Esophagus squamous epithelium (tissue), 5 donors: ENCODE results near the gene RALGPS1. TPM values are rescaled to one million over a fixed set of nuclear protein-coding genes. Genes with fewer than 3 reads are reported as not detected.
A peak's percentile ranks its signal among the peaks of the same experiment; 100 is the strongest.

Experiments used
- DNase-seq: peaks from one replicate; lab custom pipeline; 2025; lab: John Stamatoyannopoulos, UW
- H3K27ac ChIP-seq, 4 donors: fragments of 200-600 bp; sonication (generic); one replicate each; pipeline ENCODE4 v1.5.1; 2016 to 2019; ENCODE audit warnings: mild to moderate bottlenecking in 1 of 4
- H3K27me3 ChIP-seq, 4 donors: fragments of 200-600 bp; sonication (generic); 1 replicate in 3 of 4; 2 replicates in 1 of 4; pipeline versions ENCODE4 v1.5.1 to v1.6.0; 2017 to 2021; ENCODE audit warnings: antibody characterized with exemption in 1 of 4
- H3K36me3 ChIP-seq, 3 donors: fragments of 200-600 bp; sonication (generic); one replicate each; pipeline ENCODE4 v1.5.1; 2016 to 2019
- H3K4me1 ChIP-seq, 3 donors: fragments of 200-600 bp; sonication (generic); one replicate each; pipeline ENCODE4 v1.5.1; 2017 to 2019
- H3K4me3 ChIP-seq, 4 donors: fragments of 200-600 bp; sonication (generic); 1 replicate in 3 of 4; 2 replicates in 1 of 4; pipeline ENCODE4 v1.5.1; 2016 to 2019; ENCODE audit warnings: mild to moderate bottlenecking in 2 of 4, moderate library complexity in 1 of 4
- H3K9me3 ChIP-seq, 3 donors: fragments of 200-600 bp; sonication (generic); one replicate each; pipeline ENCODE4 v1.5.1; 2016 to 2019
- CTCF ChIP-seq, 6 experiments: fragments of 450-650 bp in 4 of 6; fragments of 200-600 bp in 2 of 6; sonication (generic) in 2 of 6; IDR thresholded peaks; one replicate each; pipeline ENCODE4 v1.5.1; 2016 to 2019; ENCODE audit warnings: antibody characterized with exemption in 6 of 6, mild to moderate bottlenecking in 4 of 6, moderate library complexity in 4 of 6
- POLR2A ChIP-seq, 4 donors: fragments of 450-650 bp; IDR thresholded peaks; one replicate each; pipeline ENCODE4 v1.6.1; 2017; ENCODE audit warnings: antibody characterized with exemption in 4 of 4, mild to moderate bottlenecking in 4 of 4, moderate library complexity in 3 of 4
- WGBS, 2 donors: methylation state at CpG; one replicate each; pipeline ENCODE4 v1.1.5; 2018; 5-methylcytosine and 5-hydroxymethylcytosine counted together
- intact Hi-C: fragments of 100-400 bp; cut with DNase I; formaldehyde crosslinking; loops from one replicate; pipeline ENCODE4 v1.15.0; 2022
- total RNA-seq, 4 donors: library from RNA; depleted of rRNA; stranded (reverse); fragments of >200 nt; gene quantifications; one replicate each; pipeline ENCODE4 v1.1.0, GENCODE V29; 2016
- donor health status: DM: yes; HTN: yes; CAD: no.

The RALGPS1 gene
- total RNA-seq, 4 donors from 2014 or later = 3.0 to 16.4 (median 10.6) TPM

- Histone ChIP-seq H3K27ac (peak overlapping the region in 2 of 4 donors; percentile 25 to 39), H3K4me3 (no peak overlapping the region), H3K36me3 (no peaks in the 10 kb centered on the region), H3K4me1 (peaks cover 13 to 79% (median 51%) of the 10 kb centered on the region in 3 donors), H3K27me3 (no peaks in the 10 kb centered on the region), H3K9me3 (no peaks in the 10 kb centered on the region)
- WGBS, 2 donors = 90 to 92% methylated on average over 9 to 12 of the region's 14 CpGs
- intact Hi-C loops = no loop called here
- TF ChIP-seq CTCF (IDR thresholded peaks at IDR 0.05) (no peak), POLR2A (IDR thresholded peaks at IDR 0.05) (no peak)
- no peak for DNase-seq
Observed at GRCh38 chr9:127182901-127183746, 268.5 kb downstream of the RALGPS1 start.

- DNase-seq = no peak
- Histone ChIP-seq H3K36me3 (no peaks in the 10 kb centered on the region), H3K4me3 (no peak overlapping the region), H3K4me1 (peaks cover 19 to 86% (median 54%) of the 10 kb centered on the region in 3 donors), H3K9me3 (no peaks in the 10 kb centered on the region), H3K27me3 (no peaks in the 10 kb centered on the region), H3K27ac (peak overlapping the region in 3 of 4 donors; percentile 86 to 93 (median 89))
- WGBS, 2 donors = 71 to 88% methylated on average over 8 to 11 of the region's 17 CpGs
- intact Hi-C loops = no loop called here
- TF ChIP-seq POLR2A (IDR thresholded peaks at IDR 0.05) (no peak), CTCF (IDR thresholded peaks at IDR 0.05) (no peak)
Observed at GRCh38 chr9:127183814-127184582, 269.4 kb downstream of the RALGPS1 start.

DNA sequence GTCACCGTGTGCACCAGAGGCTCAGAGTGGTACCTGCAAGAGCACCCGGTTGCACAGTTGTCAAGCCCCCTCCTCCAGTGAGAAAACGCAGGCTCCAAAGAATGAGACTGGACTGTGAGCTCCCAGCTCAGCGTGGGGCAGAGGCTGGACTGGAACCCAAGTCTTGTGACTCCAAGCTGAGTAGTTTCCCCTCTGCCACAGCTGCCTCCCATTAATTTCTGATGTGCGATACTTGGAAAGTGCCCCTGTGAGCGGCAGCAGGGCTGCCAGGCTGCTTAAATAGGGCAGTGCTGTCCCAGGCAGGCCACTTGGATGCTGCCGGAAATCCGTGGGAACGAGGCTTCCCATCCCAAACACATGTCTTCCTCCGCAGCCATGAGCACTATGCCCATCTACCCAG lies 270.1 kb downstream of the RALGPS1 start:
- Histone ChIP-seq H3K36me3 (no peaks in the 10 kb centered on the region), H3K27ac (peak overlapping the region in 3 of 4 donors; percentile 86 to 93 (median 89)), H3K27me3 (no peaks in the 10 kb centered on the region), H3K4me3 (no peak overlapping the region), H3K9me3 (no peaks in the 10 kb centered on the region), H3K4me1 (peaks cover 19 to 86% (median 49%) of the 10 kb centered on the region in 3 donors)
- DNase-seq = no peak
- 86 to 100% methylated on average over 4 to 10 of the region's 10 CpGs for WGBS, 2 donors
- intact Hi-C loops = no loop called here
- TF ChIP-seq CTCF (IDR thresholded peaks at IDR 0.05) (no peak), POLR2A (IDR thresholded peaks at IDR 0.05) (no peak)

- intact Hi-C loops = no loop called here
Observed at GRCh38 chr9:127185181-127185580, 270.6 kb downstream of the RALGPS1 start.

More at GRCh38 chr9:127185181-127185580, 270.6 kb downstream of the RALGPS1 start:
- 87 to 94% methylated on average over 2 to 5 of the region's 5 CpGs for WGBS, 2 donors
- peaks cover 19 to 81% (median 46%) of the 10 kb centered on the region in 3 donors for H3K4me1 ChIP-seq
- no peaks in the 10 kb centered on the region for H3K9me3 ChIP-seq
- no peaks in the 10 kb centered on the region for H3K36me3 ChIP-seq
- H3K27ac ChIP-seq = peak overlapping the region in 3 of 4 donors; percentile 86 to 93 (median 89)
- H3K27me3 ChIP-seq = no peaks in the 10 kb centered on the region
- no peak for DNase-seq
- TF ChIP-seq POLR2A (IDR thresholded peaks at IDR 0.05) (no peak), CTCF (IDR thresholded peaks at IDR 0.05) (no peak)
- H3K4me3 ChIP-seq = no peak overlapping the region
